Right renal pelvis (tissue), 4 donors: ENCODE results near the gene HTR1B. TPM values are rescaled to one million over a fixed set of nuclear protein-coding genes. Genes with fewer than 3 reads are reported as not detected.

ENCODE experiments used
- DNase-seq, 4 donors: peaks; one replicate each; pipeline ENCODE4 v3.0.0-alpha.2; 2013; ENCODE audit warnings: low read depth in 4 of 4, low spot score in 3 of 4, missing footprints in 1 of 4
- polyA plus RNA-seq, 4 donors: library from polyadenylated mRNA; unstranded; fragments of 120-200 nt; gene quantifications; one replicate each; pipeline ENCODE4 v1.2.1, GENCODE V29; 2013; ENCODE audit not compliant: insufficient read length in 4 of 4

The HTR1B gene
- polyA plus RNA-seq, 4 donors, result 0.39 to 0.69 (median 0.50) TPM

DNA sequence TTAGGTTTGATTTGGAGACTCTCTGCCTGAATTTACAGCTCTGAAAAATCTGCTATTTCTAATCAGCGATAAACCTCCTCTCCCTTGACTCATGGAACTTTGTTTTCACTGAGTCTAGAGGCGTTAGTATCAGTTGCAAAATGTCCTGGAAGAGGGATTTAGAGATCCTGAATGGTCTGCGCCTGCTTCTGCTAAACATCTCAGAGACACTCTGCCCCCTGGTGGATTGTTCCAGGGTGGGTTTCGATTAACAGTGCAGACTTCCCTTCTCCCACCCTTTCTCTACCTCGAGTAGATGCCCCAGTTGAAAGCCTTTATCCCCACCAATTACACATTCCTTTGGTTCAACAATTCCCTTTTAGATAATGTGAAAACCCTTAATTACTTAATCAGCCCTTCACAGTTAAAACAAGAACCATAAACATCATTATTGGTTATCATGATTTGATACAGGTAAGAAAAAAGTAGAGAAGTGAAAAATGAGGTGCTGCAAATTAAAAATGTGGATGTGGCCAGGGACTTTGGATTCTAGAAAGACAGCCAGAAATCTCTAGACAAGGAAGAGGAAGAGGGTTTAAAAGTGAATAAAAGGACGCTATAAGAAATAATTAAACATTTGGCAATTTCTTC is 5.5 kb downstream of the HTR1B start:
- peak in 3 of 4 donors; percentile 43 to 63 (median 61) for DNase-seq

DNA sequence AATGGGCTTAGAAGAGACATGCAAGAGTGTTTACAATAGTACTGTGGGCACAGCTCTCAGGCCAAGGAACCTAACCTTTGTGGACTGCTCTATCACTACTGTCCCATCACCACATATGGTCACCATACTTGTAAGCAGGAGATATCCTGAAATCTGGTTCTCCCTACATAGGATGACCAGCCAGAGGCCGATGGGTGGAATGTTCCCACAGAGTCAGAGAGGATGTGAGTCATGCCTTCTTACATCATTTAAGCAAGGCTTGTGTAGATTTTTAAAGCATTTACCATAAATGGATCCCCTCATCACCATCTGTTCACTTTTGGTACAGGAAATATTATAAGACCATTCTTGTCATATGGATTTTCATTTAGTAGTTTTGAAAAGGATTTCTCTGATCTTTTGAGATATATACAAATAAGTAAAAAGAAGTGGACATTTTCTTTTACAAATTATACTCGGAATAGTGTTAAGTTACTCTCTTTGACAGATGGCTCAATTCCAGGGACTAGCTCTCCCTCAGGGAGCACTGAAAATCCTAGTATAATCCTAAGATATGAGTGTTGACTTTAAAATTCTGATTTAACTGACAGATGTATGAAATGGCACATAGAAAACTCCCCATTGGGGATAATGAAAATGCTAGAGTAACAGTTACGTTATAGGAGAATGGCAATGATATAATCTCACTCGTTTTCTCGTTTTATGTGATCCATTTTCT is 6.6 kb downstream of the HTR1B start:
- DNase-seq, result no peak

- no peak for DNase-seq
These were observed 8.0 kb downstream of the HTR1B start for GRCh38 chr6:77455271-77455670.

DNA sequence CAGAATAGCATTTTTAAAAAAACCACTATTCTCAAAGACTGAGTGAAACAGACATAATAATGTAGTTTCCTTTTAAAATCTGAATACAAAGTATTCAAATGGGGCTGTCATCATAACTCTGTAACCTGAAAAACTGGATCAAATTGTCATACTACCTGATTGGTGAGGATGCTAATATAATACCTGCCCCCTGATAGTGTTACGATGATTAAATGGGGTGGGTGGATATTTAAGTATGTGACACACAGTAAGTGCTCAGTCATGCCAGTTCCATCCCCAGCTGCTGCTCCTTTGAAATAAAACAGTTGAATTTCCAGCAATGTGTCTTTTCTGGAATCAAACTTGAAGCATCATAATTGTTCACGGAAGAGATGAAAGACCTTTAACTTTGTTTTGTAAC is 8.9 kb downstream of the HTR1B start:
- DNase-seq, result no peak

DNA sequence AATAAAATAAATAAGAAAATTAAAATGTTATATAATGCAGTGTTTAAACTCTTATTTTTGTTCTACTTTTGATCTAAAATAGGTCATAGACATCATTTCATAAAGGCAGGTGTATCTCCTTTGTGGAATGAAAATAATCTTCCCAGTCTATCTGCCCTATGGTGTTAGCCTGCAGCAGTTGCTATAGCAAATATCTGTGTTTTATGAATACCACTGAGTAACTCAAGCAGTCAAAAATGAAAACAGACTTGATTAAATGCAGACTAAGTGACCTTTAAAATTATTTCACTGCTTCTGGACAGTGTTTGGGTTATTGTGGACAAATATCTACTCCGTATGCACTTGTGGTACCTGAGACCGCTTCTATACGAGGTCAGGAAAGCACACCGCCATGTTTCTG is 11.8 kb downstream of the HTR1B start:
- no peak for DNase-seq

DNA sequence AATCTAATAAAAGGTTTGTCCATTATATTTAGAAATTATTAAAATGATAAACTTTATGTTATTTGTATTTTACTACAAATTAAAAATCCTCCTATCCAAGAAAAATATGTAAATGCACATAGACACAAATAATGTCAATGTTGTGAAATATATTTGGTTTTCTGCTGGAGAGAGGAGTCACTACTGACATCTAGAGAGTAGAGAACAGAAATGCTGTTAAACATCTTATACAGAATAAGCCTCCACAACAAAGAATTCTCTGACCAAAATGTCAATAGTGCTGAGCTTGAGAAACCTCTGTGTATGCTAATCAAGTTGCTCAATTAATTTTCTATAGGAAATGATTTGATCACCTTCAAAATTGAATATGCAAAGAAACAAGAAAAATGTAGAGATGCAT is 12.4 kb downstream of the HTR1B start:
- DNase-seq, result no peak

GRCh38 chr6:77448546-77448945 is 14.7 kb downstream of the HTR1B start:
- no peak for DNase-seq

DNA sequence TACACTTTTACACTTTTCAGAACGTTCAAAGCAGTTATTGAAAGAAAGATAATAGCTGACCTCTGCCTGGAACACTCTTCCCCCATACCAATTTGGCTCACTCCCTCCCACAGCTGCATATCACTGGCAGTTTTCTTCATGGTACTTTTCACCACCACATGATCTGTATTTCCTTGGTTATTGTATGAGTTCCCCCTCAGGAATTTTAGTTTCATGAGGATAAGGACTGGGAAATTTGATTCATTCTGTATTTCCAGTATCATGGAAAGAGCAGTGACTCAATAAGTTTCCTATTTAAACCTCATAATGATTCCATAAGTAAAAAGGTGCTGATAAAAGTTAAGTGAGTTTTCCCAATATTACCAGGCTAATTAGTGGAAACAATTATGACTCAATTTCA is 16.0 kb downstream of the HTR1B start:
- DNase-seq, result no peak

DNA sequence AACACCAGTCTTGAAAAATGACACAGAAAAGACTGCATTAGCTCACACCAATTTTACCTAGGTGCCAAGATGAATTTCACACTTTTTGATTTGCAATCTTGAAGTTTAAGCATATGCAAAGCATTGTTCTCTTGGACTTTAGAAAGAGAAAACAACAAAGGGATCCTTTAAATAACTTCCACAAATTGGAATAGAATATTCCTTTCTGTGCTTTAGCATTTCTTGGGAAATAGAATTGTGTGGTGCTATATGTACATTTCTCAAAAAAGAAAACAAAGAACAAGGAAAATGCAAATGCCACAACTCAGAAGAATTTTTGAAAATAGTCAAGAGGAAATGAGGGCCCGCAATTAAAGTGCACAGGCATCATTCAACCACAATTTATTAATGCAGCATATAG is 17.0 kb downstream of the HTR1B start:
- DNase-seq, result no peak

DNA sequence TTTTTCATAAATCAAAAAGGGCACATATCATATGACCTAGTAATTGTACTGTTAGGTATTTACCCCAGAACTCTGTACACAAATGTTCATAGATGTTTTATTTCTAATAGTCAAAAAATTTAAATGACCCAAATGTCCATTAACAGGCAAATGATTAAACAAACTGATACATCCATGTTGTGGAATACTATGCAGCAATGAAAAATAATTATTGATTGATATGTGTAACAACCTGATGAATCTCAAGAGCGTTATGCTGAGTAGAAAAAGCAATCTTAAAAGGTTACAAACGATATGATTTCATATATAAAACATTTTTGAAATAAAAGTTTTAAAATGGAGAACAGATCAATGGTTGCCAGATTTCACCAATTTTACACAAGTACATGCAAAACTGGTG is 18.1 kb downstream of the HTR1B start:
- no peak for DNase-seq

GRCh38 chr6:77440206-77440976 is 22.9 kb downstream of the HTR1B start:
- DNase-seq, result no peak

GRCh38 chr6:77433888-77434287 is 29.4 kb downstream of the HTR1B start:
- no peak for DNase-seq

- no peak for DNase-seq
These were observed 32.8 kb downstream of the HTR1B start for GRCh38 chr6:77430504-77430903.

- no peak for DNase-seq
These were observed 37.6 kb downstream of the HTR1B start for GRCh38 chr6:77425671-77426070.

- DNase-seq, result no peak
These were observed 38.1 kb downstream of the HTR1B start for GRCh38 chr6:77425216-77425615.

- no peak for DNase-seq
These were observed 38.5 kb downstream of the HTR1B start for GRCh38 chr6:77424761-77425160.

DNA sequence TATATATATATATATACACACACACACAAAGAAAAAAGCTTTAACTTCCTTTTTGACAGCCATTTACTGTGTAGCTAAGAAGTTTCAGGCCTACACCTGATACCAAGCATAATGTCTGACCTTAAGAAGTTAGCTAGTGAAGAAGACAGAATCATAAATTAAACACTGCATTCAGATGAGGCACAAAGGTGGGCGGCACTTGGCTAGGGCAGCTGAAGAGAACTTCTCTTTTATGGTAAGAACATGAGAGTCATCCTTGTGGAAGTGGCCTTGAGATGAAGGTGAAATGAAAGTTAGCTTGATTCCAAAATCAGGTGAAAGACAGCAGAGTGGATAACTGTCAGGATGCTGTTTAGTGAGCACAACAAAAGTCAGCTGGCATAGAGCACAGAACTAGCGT is 46.5 kb downstream of the HTR1B start:
- no peak for DNase-seq

- DNase-seq, result peak in 2 of 4 donors; percentile 2 to 6
These were observed 47.6 kb downstream of the HTR1B start for GRCh38 chr6:77415706-77416105.
